Lung (tissue), 12 donors: Measurements from ENCODE around the gene GNB5. TPM values are rescaled to one million over a fixed set of nuclear protein-coding genes. Genes with fewer than 3 reads are reported as not detected.
A peak's percentile ranks its signal among the peaks of the same experiment; 100 is the strongest.
"Not testable (repeated sequence)": the region's sequence is repeated elsewhere in the genome, so short reads cannot be mapped to it uniquely, and the experiment has no call there.

Source experiments
- ATAC-seq: fragments of 200-7000 bp; cut with Tn5 transposase; one replicate; pipeline ENCODE4 v1.9.1; 2020; ENCODE audit warnings: moderate number of reproducible peaks; ENCODE audit not compliant: insufficient read depth, low FRiP score
- DNase-seq, 3 donors: peaks; one replicate each; pipeline ENCODE4 v3.0.0-alpha.2; 2013 to 2017
- H3K27ac ChIP-seq, 2 donors: one replicate each; pipeline ENCODE4 v1.5.1; 2013; ENCODE audit warnings: mild to moderate bottlenecking in 2 of 2, moderate library complexity in 2 of 2, control low read depth in 1 of 2, inconsistent platforms in 1 of 2, low read depth in 1 of 2, low read length in 1 of 2
- H3K27me3 ChIP-seq, 3 donors: one replicate each; pipeline ENCODE4 v1.5.1; 2013; ENCODE audit warnings: low read length in 2 of 3; ENCODE audit not compliant: control insufficient read depth in 3 of 3, insufficient read depth in 3 of 3
- H3K36me3 ChIP-seq, 4 donors: one replicate each; pipeline ENCODE4 v1.5.1; 2013; ENCODE audit warnings: low read length in 4 of 4, mild to moderate bottlenecking in 1 of 4, moderate library complexity in 1 of 4; ENCODE audit not compliant: control insufficient read depth in 4 of 4, insufficient read depth in 4 of 4
- H3K4me1 ChIP-seq, 5 donors: one replicate each; pipeline ENCODE4 v1.5.1; 2013; ENCODE audit warnings: low read length in 5 of 5, mild to moderate bottlenecking in 2 of 5, moderate library complexity in 1 of 5; ENCODE audit not compliant: control insufficient read depth in 5 of 5, insufficient read depth in 5 of 5
- H3K4me3 ChIP-seq: one replicate; pipeline ENCODE4 v1.5.1; 2013; ENCODE audit warnings: mild to moderate bottlenecking, control low read depth, moderate library complexity
- H3K9ac ChIP-seq, 2 donors: one replicate each; pipeline ENCODE4 v1.5.1; 2013; ENCODE audit warnings: low read length in 2 of 2, control low read depth in 1 of 2; ENCODE audit not compliant: insufficient read depth in 1 of 2
- H3K9me3 ChIP-seq, 4 donors: one replicate each; pipeline ENCODE4 v1.5.1; 2013; ENCODE audit warnings: low read length in 3 of 4, mild to moderate bottlenecking in 1 of 4, moderate library complexity in 1 of 4; ENCODE audit not compliant: control insufficient read depth in 4 of 4, insufficient read depth in 3 of 4
- WGBS, 2 donors: extraction: QIAGEN DNeasy Blood & Tissue Kit; methylation state at CpG; one replicate each; pipeline ENCODE4 v1.1.7; 2013; 5-methylcytosine and 5-hydroxymethylcytosine counted together
- polyA plus RNA-seq, 2 donors: library from polyadenylated mRNA; stranded (reverse); fragments of 200-250 nt; gene quantifications; one replicate each; pipeline ENCODE4 v1.2.1, GENCODE V29; 2013
- total RNA-seq, 2 donors: library from RNA; depleted of rRNA in 1 of 2; stranded (reverse); fragments of >200 nt in 1 of 2; gene quantifications; one replicate each; pipeline ENCODE4 v1.2.1, GENCODE V29; 2014 to 2021
- TF ChIP-seq, protein P1 (sequence below): IDR thresholded peaks from 2 replicates; pipeline ENCODE4 v1.5.1; 2012; ENCODE audit warnings: mild to moderate bottlenecking; ENCODE audit errors: control extremely low read depth, extremely low read depth
- donor health status: control.
- donor health status: control.
- donor health status: Bipolar disorder and iron deficiency.
- donor health status: healthy.
- donor health status: DM: yes; HTN: yes; CAD: no.

Gene GNB5
- total and polyA plus RNA-seq, 4 donors = 8.0 to 21.5 (median 11.2) TPM

- Histone ChIP-seq H3K4me1 (peaks cover 0 to 16% (median 6%) of the 10 kb centered on the region in 5 donors), H3K9me3 (no peaks in the 10 kb centered on the region), H3K27me3 (peaks cover 0 to 9% (median 4%) of the 10 kb centered on the region in 3 donors), H3K27ac (no peak overlapping the region), H3K9ac (peak overlapping the region in 1 of 2 donors; percentile 92), H3K36me3 (no peaks in the 10 kb centered on the region), H3K4me3 (peak overlapping the region; percentile 63)
- ATAC-seq (no peak), DNase-seq (peak in 2 of 3 donors; percentile 19 to 36)
- TF ChIP-seq, protein P1, sequence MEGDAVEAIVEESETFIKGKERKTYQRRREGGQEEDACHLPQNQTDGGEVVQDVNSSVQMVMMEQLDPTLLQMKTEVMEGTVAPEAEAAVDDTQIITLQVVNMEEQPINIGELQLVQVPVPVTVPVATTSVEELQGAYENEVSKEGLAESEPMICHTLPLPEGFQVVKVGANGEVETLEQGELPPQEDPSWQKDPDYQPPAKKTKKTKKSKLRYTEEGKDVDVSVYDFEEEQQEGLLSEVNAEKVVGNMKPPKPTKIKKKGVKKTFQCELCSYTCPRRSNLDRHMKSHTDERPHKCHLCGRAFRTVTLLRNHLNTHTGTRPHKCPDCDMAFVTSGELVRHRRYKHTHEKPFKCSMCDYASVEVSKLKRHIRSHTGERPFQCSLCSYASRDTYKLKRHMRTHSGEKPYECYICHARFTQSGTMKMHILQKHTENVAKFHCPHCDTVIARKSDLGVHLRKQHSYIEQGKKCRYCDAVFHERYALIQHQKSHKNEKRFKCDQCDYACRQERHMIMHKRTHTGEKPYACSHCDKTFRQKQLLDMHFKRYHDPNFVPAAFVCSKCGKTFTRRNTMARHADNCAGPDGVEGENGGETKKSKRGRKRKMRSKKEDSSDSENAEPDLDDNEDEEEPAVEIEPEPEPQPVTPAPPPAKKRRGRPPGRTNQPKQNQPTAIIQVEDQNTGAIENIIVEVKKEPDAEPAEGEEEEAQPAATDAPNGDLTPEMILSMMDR = no peak
- WGBS, 2 donors = 25 to 30% methylated on average over 10 of the region's 10 CpGs
Observed at GRCh38 chr15:52178765-52179164, 12.4 kb downstream of the GNB5 start.

- H3K4me3 ChIP-seq = no peak overlapping the region
- H3K36me3 ChIP-seq = no peaks in the 10 kb centered on the region
- H3K27me3 ChIP-seq = no peaks in the 10 kb centered on the region
- H3K9me3 ChIP-seq = no peaks in the 10 kb centered on the region
- ATAC-seq (no peak), DNase-seq (no peak)
- WGBS, 2 donors = 70 to 84% methylated on average over 2 of the region's 2 CpGs
- H3K27ac ChIP-seq = no peak overlapping the region
- no peaks in the 10 kb centered on the region for H3K4me1 ChIP-seq
- no peak overlapping the region for H3K9ac ChIP-seq
- TF ChIP-seq, protein P1 = no peak
Observed at GRCh38 chr15:52172869-52173268, 18.3 kb downstream of the GNB5 start.

DNA sequence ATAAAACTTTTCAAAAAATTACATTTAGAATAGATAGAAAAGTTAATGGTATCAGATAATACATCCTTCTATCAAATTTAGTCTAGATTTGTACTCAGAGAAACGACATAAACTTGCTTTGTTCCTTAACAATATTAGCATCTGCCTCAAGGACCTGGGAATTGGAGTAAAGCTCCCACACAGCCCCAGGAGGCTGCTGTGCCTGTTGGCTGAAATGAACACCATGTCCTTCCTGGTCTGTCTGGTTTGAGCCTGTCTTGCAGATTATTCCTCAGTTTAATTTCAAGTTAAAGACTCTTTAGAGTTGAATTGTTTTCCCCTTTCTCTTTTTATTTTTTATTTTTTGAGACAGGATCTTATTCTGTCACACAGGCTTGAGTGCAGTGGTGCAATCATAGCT lies 19.4 kb downstream of the GNB5 start:
- Histone ChIP-seq H3K36me3 (no peaks in the 10 kb centered on the region), H3K4me1 (no peaks in the 10 kb centered on the region), H3K9me3 (no peaks in the 10 kb centered on the region), H3K27ac (no peak overlapping the region), H3K9ac (no peak overlapping the region), H3K4me3 (no peak overlapping the region), H3K27me3 (no peaks in the 10 kb centered on the region)
- DNase-seq (no peak), ATAC-seq (no peak)
- 16 to 40% methylated on average over 1 of the region's 1 CpG for WGBS, 2 donors
- TF ChIP-seq, protein P1 = no peak

DNA sequence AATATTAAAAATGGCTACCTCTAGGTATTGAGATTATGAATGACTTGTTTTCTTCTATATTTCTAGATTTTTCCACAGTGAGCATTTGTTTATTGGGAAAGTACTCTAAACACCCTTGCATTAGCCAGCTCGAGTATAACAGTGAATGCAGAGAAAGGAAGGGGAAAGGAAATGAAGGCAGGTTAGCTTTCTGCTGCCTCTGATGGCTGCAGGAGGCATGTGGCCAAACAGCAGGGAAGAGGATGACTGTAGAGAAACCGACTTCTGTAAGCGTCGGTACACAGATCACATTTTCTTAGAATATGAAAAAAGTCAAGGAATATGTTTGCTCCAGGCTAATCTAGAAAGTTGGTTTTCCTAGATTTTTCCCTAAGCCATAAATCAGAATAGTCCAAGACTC lies 19.8 kb downstream of the GNB5 start:
- no peak overlapping the region for H3K27ac ChIP-seq
- H3K36me3 ChIP-seq = no peaks in the 10 kb centered on the region
- H3K4me1 ChIP-seq = no peaks in the 10 kb centered on the region
- no peak for DNase-seq
- ATAC-seq = no peak
- WGBS, 2 donors = 8 to 20% methylated on average over 4 of the region's 4 CpGs
- no peak overlapping the region for H3K4me3 ChIP-seq
- H3K9me3 ChIP-seq = no peaks in the 10 kb centered on the region
- TF ChIP-seq, protein P1 = no peak
- no peak overlapping the region for H3K9ac ChIP-seq
- H3K27me3 ChIP-seq = no peaks in the 10 kb centered on the region

- not testable (repeated sequence) for H3K4me3 ChIP-seq, ATAC-seq, DNase-seq, H3K36me3 ChIP-seq, H3K9me3 ChIP-seq, H3K4me1 ChIP-seq, H3K9ac ChIP-seq, H3K27me3 ChIP-seq, H3K27ac ChIP-seq
- 98 to 99% methylated on average over 3 of the region's 3 CpGs for WGBS, 2 donors
Observed at GRCh38 chr15:52170199-52170598, 21.0 kb downstream of the GNB5 start.
